SH-SY5Y (cell line): ENCODE results near the gene OSBPL5.

Source experiments
- GATA2 ChIP-seq: IDR thresholded peaks from 2 replicates; pipeline ENCODE4 v1.6.1; 2011; ENCODE audit warnings: mild to moderate bottlenecking, low read depth, low read length
- GATA3 ChIP-seq: IDR thresholded peaks from 2 replicates; pipeline ENCODE4 v1.6.1; 2011; ENCODE audit warnings: low read depth, mild to moderate bottlenecking, low read length, moderate library complexity

GRCh38 chr11:3194016-3194816, 29.1 kb upstream of the OSBPL5 start:
- TF ChIP-seq GATA2 (no peak), GATA3 (no peak)
